Keratinocyte (primary cell): ENCODE results near the gene PLA2G4C.

Experiments
- CTCF ChIP-seq, 3 experiments: IDR thresholded peaks in 1 of 3; conservative IDR thresholded peaks in 1 of 3; optimal IDR thresholded peaks in 1 of 3; 2 replicates in 2 of 3; 3 replicates in 1 of 3; pipeline versions ENCODE3 to v1.5.1; 2011; ENCODE audit warnings: low read length in 3 of 3, mild to moderate bottlenecking in 3 of 3, moderate library complexity in 2 of 3, control low read depth in 1 of 3, inconsistent platforms in 1 of 3; ENCODE audit not compliant: insufficient read depth in 2 of 3; ENCODE audit errors: extremely low read depth in 1 of 3
- EZH2 ChIP-seq: IDR thresholded peaks from one replicate; pipeline ENCODE4 v1.6.1; 2012; ENCODE audit warnings: inconsistent platforms, mild to moderate bottlenecking, low read length, moderate library complexity

- no peak for TF ChIP-seq CTCF (optimal IDR thresholded peaks at IDR 0.05 in 1 of 3, IDR thresholded peaks at IDR 0.05 in 1 of 3, conservative IDR thresholded peaks at IDR 0.05 in 1 of 3; ENCODE audit: extremely low read depth in 1 of 3, insufficient read depth in 2 of 3, low read length in 3 of 3)
- TF ChIP-seq EZH2 = no peak
Measured at GRCh38 chr19:48095612-48096175, 14.9 kb downstream of the PLA2G4C start.
